Measurements from ENCODE around the gene PANX3. TPM values are rescaled to one million over a fixed set of nuclear protein-coding genes. Genes with fewer than 3 reads are reported as not detected.

PANX3 gene
- total RNA-seq, 4 donors from 2014 or later: 0.47 TPM; not detected in 3

GRCh38 chr11:124644426-124645280 lies 33.4 kb downstream of the PANX3 start:
- Histone ChIP-seq H3K27ac (no peak overlapping the region), H3K36me3 (peaks cover 0 to 29% of the 10 kb centered on the region in 2 donors), H3K4me1 (peaks cover 0 to 7% (median 0%) of the 10 kb centered on the region in 3 donors), H3K9me3 (no peaks in the 10 kb centered on the region), H3K27me3 (no peaks in the 10 kb centered on the region), H3K4me3 (peak overlapping the region; percentile 22 to 23)
- peak; percentile 75 to 78 (median 76) for TF ChIP-seq CTCF (IDR thresholded peaks at IDR 0.05)
- TF ChIP-seq POLR2A (IDR thresholded peaks at IDR 0.05): no peak
- WGBS, 2 donors (ENCODE audit: low coverage in 1 of 2): 17 to 25% methylated on average over 11 to 14 of the region's 16 CpGs
- peak; percentile 76 for ATAC-seq

GRCh38 chr11:124646148-124646547 lies 34.9 kb downstream of the PANX3 start:
- Histone ChIP-seq H3K27ac (no peak overlapping the region), H3K9me3 (no peaks in the 10 kb centered on the region), H3K4me1 (peaks cover 0 to 7% (median 0%) of the 10 kb centered on the region in 3 donors), H3K27me3 (no peaks in the 10 kb centered on the region), H3K4me3 (no peak overlapping the region), H3K36me3 (peaks cover 0 to 39% of the 10 kb centered on the region in 2 donors)
- TF ChIP-seq EP300 (IDR thresholded peaks at IDR 0.05) (no peak), CTCF (IDR thresholded peaks at IDR 0.05) (no peak), POLR2AphosphoS5 (IDR thresholded peaks at IDR 0.05) (no peak), POLR2A (IDR thresholded peaks at IDR 0.05) (no peak)
- ATAC-seq: no peak
- WGBS, 2 donors (ENCODE audit: low coverage in 1 of 2): 85 to 90% methylated on average over 2 to 3 of the region's 3 CpGs

- Histone ChIP-seq H3K4me1 (peaks cover 0 to 7% (median 0%) of the 10 kb centered on the region in 3 donors), H3K27me3 (no peaks in the 10 kb centered on the region), H3K36me3 (peaks cover 0 to 62% of the 10 kb centered on the region in 2 donors), H3K4me3 (no peak overlapping the region), H3K9me3 (no peaks in the 10 kb centered on the region), H3K27ac (no peak overlapping the region)
- ATAC-seq: no peak
- no peak for TF ChIP-seq POLR2A (IDR thresholded peaks at IDR 0.05)
- no peak for TF ChIP-seq CTCF (IDR thresholded peaks at IDR 0.05)
- no peak for TF ChIP-seq EP300 (IDR thresholded peaks at IDR 0.05)
- TF ChIP-seq POLR2AphosphoS5 (IDR thresholded peaks at IDR 0.05): no peak
- 76 to 80% methylated on average over 1 to 6 of the region's 6 CpGs for WGBS, 2 donors (ENCODE audit: low coverage in 1 of 2)
These were observed 37.4 kb downstream of the PANX3 start for GRCh38 chr11:124648610-124649009.

GRCh38 chr11:124656774-124657630 lies 45.8 kb downstream of the PANX3 start:
- Histone ChIP-seq H3K9me3 (no peaks in the 10 kb centered on the region), H3K27me3 (no peaks in the 10 kb centered on the region), H3K4me3 (no peak overlapping the region), H3K27ac (no peak overlapping the region), H3K4me1 (no peaks in the 10 kb centered on the region), H3K36me3 (peaks cover 0 to 63% of the 10 kb centered on the region in 2 donors)
- no peak for ATAC-seq
- 64 to 76% methylated on average over 6 of the region's 16 CpGs for WGBS, 2 donors (ENCODE audit: low coverage in 1 of 2)
- no peak for TF ChIP-seq CTCF (IDR thresholded peaks at IDR 0.05)
- TF ChIP-seq EP300 (IDR thresholded peaks at IDR 0.05): no peak
- no peak for TF ChIP-seq POLR2AphosphoS5 (IDR thresholded peaks at IDR 0.05)
- no peak for TF ChIP-seq POLR2A (IDR thresholded peaks at IDR 0.05)

All from gastroesophageal sphincter (tissue), 4 donors.